IMR-90 (cell line): ENCODE data around the gene OR10G7. TPM values are rescaled to one million over a fixed set of nuclear protein-coding genes. Genes with fewer than 3 reads are reported as not detected.

Experiments used
- ATAC-seq: fragments of 200-7000 bp; cut with Tn5 transposase; 2 replicates; pipeline ENCODE4 v1.9.1; 2020; ENCODE audit warnings: low read depth, mild to moderate bottlenecking, moderate library complexity
- BruUV-seq: library from RNA; stranded (reverse); fragments of 400-500 nt; replicated peaks from 2 replicates; lab custom pipeline; 2021; lab: Mats Ljungman, UMichigan
- CTCF ChIA-PET: fragments of 300-600 bp; formaldehyde crosslinking; extraction: SDS; loops from one replicate; lab custom pipeline; 2021; ENCODE audit warnings: antibody characterized with exemption; lab: Yijun Ruan, JAX
- POLR2A ChIA-PET: fragments of 300-600 bp; sonication (Branson Sonifier 250); formaldehyde crosslinking; loops from one replicate; lab custom pipeline; 2022; ENCODE audit warnings: antibody characterized with exemption; ENCODE audit not compliant: unreplicated experiment; lab: Charles Lee
- DNase-seq: peaks from one replicate; pipeline ENCODE4 v3.0.0; 2013
- H2AFZ ChIP-seq: replicated peaks from 2 replicates; pipeline ENCODE3; 2013; ENCODE audit warnings: low read length, mild to moderate bottlenecking; ENCODE audit not compliant: poor library complexity
- H2AK5ac ChIP-seq: 2 replicates; pipeline ENCODE4 v1.6.1; 2013; ENCODE audit warnings: low read depth, low read length, inconsistent platforms
- H2AK9ac ChIP-seq: replicated peaks from 2 replicates; pipeline ENCODE3; 2013; ENCODE audit warnings: mild to moderate bottlenecking, low read depth, low read length, moderate library complexity; ENCODE audit not compliant: poor library complexity
- H2BK120ac ChIP-seq: 2 replicates; pipeline ENCODE4 v1.6.1; 2013; ENCODE audit warnings: low read depth, low read length, inconsistent platforms
- H2BK15ac ChIP-seq: 3 replicates; pipeline ENCODE4 v1.6.1; 2013; ENCODE audit warnings: low read depth, low read length, inconsistent platforms
- H2BK20ac ChIP-seq: 2 replicates; pipeline ENCODE4 v1.6.1; 2013; ENCODE audit warnings: low read depth, mild to moderate bottlenecking, inconsistent platforms, low read length, moderate library complexity
- H2BK5ac ChIP-seq: 2 replicates; pipeline ENCODE4 v1.6.1; 2013; ENCODE audit warnings: mild to moderate bottlenecking, low read depth, low read length, inconsistent platforms; ENCODE audit not compliant: poor library complexity, severe bottlenecking
- H3K14ac ChIP-seq: replicated peaks from 2 replicates; pipeline ENCODE4 v1.6.1; 2013; ENCODE audit warnings: low read depth, low read length, inconsistent platforms
- H3K18ac ChIP-seq: 2 replicates; pipeline ENCODE4 v1.6.1; 2013; ENCODE audit warnings: low read depth, low read length, control low read depth
- H3K23ac ChIP-seq: 2 replicates; pipeline ENCODE4 v1.6.1; 2013; ENCODE audit warnings: low read depth, low read length, inconsistent platforms
- H3K27ac ChIP-seq: 2 replicates; pipeline ENCODE4 v1.5.1; 2013; ENCODE audit warnings: mild to moderate bottlenecking, control low read depth, low read length; ENCODE audit not compliant: insufficient read depth
- H3K27me3 ChIP-seq: 2 replicates; pipeline ENCODE4 v1.6.1; 2013; ENCODE audit warnings: low read length; ENCODE audit not compliant: control insufficient read depth, insufficient read depth
- H3K36me3 ChIP-seq: 2 replicates; pipeline ENCODE4 v1.6.1; 2013; ENCODE audit warnings: low read length, mixed read lengths; ENCODE audit not compliant: control insufficient read depth, insufficient read depth
- H3K4ac ChIP-seq: 2 replicates; pipeline ENCODE4 v1.6.1; 2013; ENCODE audit warnings: low read depth, low read length, inconsistent platforms
- H3K4me1 ChIP-seq: 2 replicates; pipeline ENCODE4 v1.6.1; 2013; ENCODE audit warnings: low read length, mixed read lengths; ENCODE audit not compliant: control insufficient read depth, insufficient read depth
- H3K4me2 ChIP-seq: 2 replicates; pipeline ENCODE4 v1.6.1; 2013; ENCODE audit warnings: low read depth, mild to moderate bottlenecking, control low read depth, low read length, moderate library complexity
- H3K4me3 ChIP-seq: 2 replicates; pipeline ENCODE4 v1.5.1; 2013; ENCODE audit warnings: low read depth, mild to moderate bottlenecking, control low read depth, low read length, moderate library complexity; ENCODE audit not compliant: insufficient read depth
- H3K56ac ChIP-seq: 2 replicates; pipeline ENCODE4 v1.6.1; 2013; ENCODE audit warnings: low read length, inconsistent platforms; ENCODE audit not compliant: insufficient read depth; ENCODE audit errors: extremely low read depth
- H3K79me1 ChIP-seq, 2 experiments: 2 replicates each; pipeline ENCODE4 v1.6.1; 2013; ENCODE audit warnings: low read length in 2 of 2, inconsistent platforms in 1 of 2, low read depth in 1 of 2
- H3K9ac ChIP-seq: 2 replicates; pipeline ENCODE4 v1.6.1; 2013; ENCODE audit warnings: low read depth, low read length, control low read depth
- H3K9me1 ChIP-seq: 2 replicates; pipeline ENCODE4 v1.6.1; 2013; ENCODE audit warnings: low read length, inconsistent platforms; ENCODE audit not compliant: insufficient read depth
- H3K9me3 ChIP-seq: 2 replicates; pipeline ENCODE4 v1.6.1; 2013; ENCODE audit warnings: low read length; ENCODE audit not compliant: control insufficient read depth, insufficient read depth
- H4K20me1 ChIP-seq: 2 replicates; pipeline ENCODE4 v1.6.1; 2013; ENCODE audit warnings: low read length, inconsistent platforms; ENCODE audit not compliant: insufficient read depth
- H4K5ac ChIP-seq: 2 replicates; pipeline ENCODE4 v1.6.1; 2013; ENCODE audit warnings: mild to moderate bottlenecking, low read depth, low read length, control low read depth
- H4K8ac ChIP-seq, 2 experiments: 2 replicates each; pipeline ENCODE4 v1.6.1; 2013; ENCODE audit warnings: low read depth in 2 of 2, low read length in 2 of 2, control low read depth in 1 of 2, inconsistent platforms in 1 of 2
- H4K91ac ChIP-seq: 2 replicates; pipeline ENCODE4 v1.6.1; 2013; ENCODE audit warnings: low read depth, low read length, inconsistent platforms; ENCODE audit not compliant: insufficient read depth
- BHLHE40 ChIP-seq: fragments of 150-350 bp; IDR thresholded peaks from 2 replicates; pipeline ENCODE4 v1.6.1; 2016; ENCODE audit warnings: mild to moderate bottlenecking, low read depth, low read length
- CEBPB ChIP-seq: IDR thresholded peaks from 2 replicates; pipeline ENCODE4 v1.6.1; 2012; ENCODE audit warnings: low read depth, low read length, improper control_type of control experiment
- CHD1 ChIP-seq: IDR thresholded peaks from 2 replicates; pipeline ENCODE4 v1.6.1; 2012; ENCODE audit warnings: low read depth, low read length, improper control_type of control experiment
- FOS ChIP-seq: fragments of 150-350 bp; IDR thresholded peaks from 2 replicates; pipeline ENCODE4 v1.6.1; 2016; ENCODE audit warnings: low read depth, low read length
- MAZ ChIP-seq: IDR thresholded peaks from 2 replicates; pipeline ENCODE4 v1.6.1; 2012; ENCODE audit warnings: low read depth, mild to moderate bottlenecking, low read length, improper control_type of control experiment, moderate library complexity, borderline replicate concordance
- MXI1 ChIP-seq: IDR thresholded peaks from 2 replicates; pipeline ENCODE4 v1.6.1; 2012; ENCODE audit warnings: low read depth, mild to moderate bottlenecking, low read length, moderate library complexity, borderline replicate concordance
- NFE2L2 ChIP-seq: fragments of 150-350 bp; IDR thresholded peaks from 2 replicates; pipeline ENCODE4 v1.6.1; 2016; ENCODE audit warnings: low read depth, mild to moderate bottlenecking, low read length
- POLR2A ChIP-seq: IDR thresholded peaks from 2 replicates; pipeline ENCODE4 v1.6.1; 2012; ENCODE audit warnings: mild to moderate bottlenecking, low read depth, low read length
- RAD21 ChIP-seq: IDR thresholded peaks from 2 replicates; pipeline ENCODE4 v1.6.1; 2012; ENCODE audit warnings: low read length, improper control_type of control experiment
- RCOR1 ChIP-seq: IDR thresholded peaks from 2 replicates; pipeline ENCODE4 v1.6.1; 2012; ENCODE audit warnings: mild to moderate bottlenecking, low read length, improper control_type of control experiment; ENCODE audit not compliant: insufficient replicate concordance
- RFX5 ChIP-seq: IDR thresholded peaks from 2 replicates; pipeline ENCODE4 v1.8.0; 2012; ENCODE audit warnings: low read depth, mild to moderate bottlenecking, low read length, moderate library complexity
- SMC3 ChIP-seq: fragments of 150-350 bp; IDR thresholded peaks from 2 replicates; pipeline ENCODE4 v1.6.1; 2016; ENCODE audit warnings: low read depth, mild to moderate bottlenecking, antibody characterized with exemption, low read length, moderate library complexity
- WGBS, 2 experiments: methylation state at CpG; one replicate each; pipeline versions ENCODE4 v1.1.5 to v1.1.7; 2013; ENCODE audit warnings: missing lambda C conversion rate in 2 of 2; ENCODE audit not compliant: insufficient read length in 1 of 2; ENCODE audit errors: extremely low coverage in 2 of 2; 5-methylcytosine and 5-hydroxymethylcytosine counted together
- dilution Hi-C: fragments of 300-500 bp; cut with HindIII; formaldehyde crosslinking; loops from one replicate; pipeline ENCODE4 v1.14.3; 2018; ENCODE audit warnings: low sequenced_read_pairs; ENCODE audit not compliant: unreplicated experiment
- in situ Hi-C: fragments of 300-500 bp; cut with MboI; formaldehyde crosslinking; loops from 3 replicates; pipeline ENCODE4 v1.14.3; 2019; ENCODE audit warnings: low sequenced_read_pairs, inconsistent platforms, mixed read lengths
- intact Hi-C: fragments of 100-400 bp; cut with micrococcal nuclease; formaldehyde crosslinking; loops from 2 replicates; pipeline ENCODE4 v1.10.0; 2022
- polyA plus RNA-seq, 3 experiments: library from polyadenylated mRNA; depleted of rRNA; stranded (reverse); fragments of >200 nt; gene quantifications; 2 replicates each; pipeline ENCODE4 v1.2.3, GENCODE V29; 2012; ENCODE audit warnings: low replicate concordance in 1 of 3
- total RNA-seq: library from RNA; depleted of rRNA; stranded (reverse); fragments of >200 nt; gene quantifications from 2 replicates; pipeline ENCODE4 v1.2.3, GENCODE V29; 2012
- TF ChIP-seq, protein P1 (sequence below): conservative IDR thresholded peaks from 2 replicates; pipeline ENCODE4 v1.5.1; 2012; ENCODE audit warnings: mild to moderate bottlenecking, low read depth, low read length, improper control_type of control experiment
- TF ChIP-seq, protein P2 (sequence below): fragments of 150-350 bp; IDR thresholded peaks from 2 replicates; pipeline ENCODE4 v1.6.1; 2016; ENCODE audit warnings: low read depth, mild to moderate bottlenecking, low read length, moderate library complexity, borderline replicate concordance

The OR10G7 gene
- total and polyA plus RNA-seq, 2 of the 4 experiments (the other 2 are of a cell fraction), result not detected

DNA sequence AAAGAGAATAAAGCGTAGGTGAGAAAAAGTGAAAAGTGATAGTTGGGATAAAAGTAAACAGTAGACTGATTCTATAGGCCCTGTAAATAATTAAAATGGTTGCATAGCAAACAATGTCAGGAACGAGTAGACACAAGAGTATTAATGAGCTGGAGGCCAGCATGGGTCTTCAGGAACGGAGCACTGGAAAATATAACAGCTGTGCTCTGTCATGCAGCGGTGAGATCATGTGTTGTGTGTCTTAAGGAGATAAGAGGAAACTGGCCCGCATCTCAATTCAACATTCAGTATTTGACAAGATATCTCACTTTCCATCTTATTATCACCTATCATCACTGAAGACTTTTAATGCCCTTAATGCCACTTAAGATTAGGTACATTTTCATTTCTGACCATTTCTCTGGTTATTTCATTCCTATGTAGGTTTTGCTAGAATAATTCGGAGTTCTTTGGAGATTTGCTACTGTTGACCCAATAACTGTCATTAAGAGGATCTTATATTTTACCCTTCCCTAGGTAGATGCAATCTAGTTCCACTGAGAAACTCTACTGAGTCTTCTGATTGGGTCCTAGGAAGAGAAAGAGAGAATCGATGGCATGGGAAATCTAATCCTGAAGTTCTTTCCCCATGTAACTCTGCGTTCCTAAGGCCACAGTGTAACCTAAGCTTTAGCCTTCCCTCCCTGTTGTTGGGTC, 38.7 kb upstream of the OR10G7 start:
- dilution Hi-C loops (no loop called here), intact Hi-C loops (loop anchor here (10.0 kb wide), 1 partner anchor 785 kb away; the partner anchor contains the start of gene ROBO3), in situ Hi-C loops (loop anchor here (10.0 kb wide), 1 partner anchor 235 kb away; the partner anchor contains the start of gene OR8D1)
- Histone ChIP-seq H2BK15ac (no peak overlapping the region), H4K91ac (no peak overlapping the region), H3K9me3 (no peaks in the 10 kb centered on the region), H3K14ac (no peak overlapping the region), H3K23ac (no peak overlapping the region), H4K20me1 (no peaks in the 10 kb centered on the region), H2AFZ (no peak overlapping the region), H3K4me1 (no peaks in the 10 kb centered on the region), H3K27ac (no peak overlapping the region), H3K4me3 (no peak overlapping the region), H4K5ac (no peak overlapping the region), H3K4me2 (no peak overlapping the region), H2BK120ac (no peak overlapping the region), H3K9me1 (no peaks in the 10 kb centered on the region), H2BK5ac (no peak overlapping the region), H3K79me1 (no peaks in the 10 kb centered on the region), H2BK20ac (no peak overlapping the region), H3K56ac (no peak overlapping the region), H2AK5ac (no peak overlapping the region), H3K27me3 (peaks cover 21% of the 10 kb centered on the region), H4K8ac (no peak overlapping the region), H2AK9ac (no peak overlapping the region), H3K36me3 (no peaks in the 10 kb centered on the region), H3K4ac (no peak overlapping the region), H3K18ac (no peak overlapping the region), H3K9ac (no peak overlapping the region)
- TF ChIP-seq CHD1 (no peak), MAZ (no peak), RFX5 (no peak), MXI1 (no peak), FOS (no peak), NFE2L2 (no peak), CEBPB (no peak), BHLHE40 (no peak), POLR2A (no peak), RCOR1 (no peak), SMC3 (no peak), RAD21 (no peak)
- TF ChIP-seq, protein P1, sequence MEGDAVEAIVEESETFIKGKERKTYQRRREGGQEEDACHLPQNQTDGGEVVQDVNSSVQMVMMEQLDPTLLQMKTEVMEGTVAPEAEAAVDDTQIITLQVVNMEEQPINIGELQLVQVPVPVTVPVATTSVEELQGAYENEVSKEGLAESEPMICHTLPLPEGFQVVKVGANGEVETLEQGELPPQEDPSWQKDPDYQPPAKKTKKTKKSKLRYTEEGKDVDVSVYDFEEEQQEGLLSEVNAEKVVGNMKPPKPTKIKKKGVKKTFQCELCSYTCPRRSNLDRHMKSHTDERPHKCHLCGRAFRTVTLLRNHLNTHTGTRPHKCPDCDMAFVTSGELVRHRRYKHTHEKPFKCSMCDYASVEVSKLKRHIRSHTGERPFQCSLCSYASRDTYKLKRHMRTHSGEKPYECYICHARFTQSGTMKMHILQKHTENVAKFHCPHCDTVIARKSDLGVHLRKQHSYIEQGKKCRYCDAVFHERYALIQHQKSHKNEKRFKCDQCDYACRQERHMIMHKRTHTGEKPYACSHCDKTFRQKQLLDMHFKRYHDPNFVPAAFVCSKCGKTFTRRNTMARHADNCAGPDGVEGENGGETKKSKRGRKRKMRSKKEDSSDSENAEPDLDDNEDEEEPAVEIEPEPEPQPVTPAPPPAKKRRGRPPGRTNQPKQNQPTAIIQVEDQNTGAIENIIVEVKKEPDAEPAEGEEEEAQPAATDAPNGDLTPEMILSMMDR, result no peak
- TF ChIP-seq, protein P2, sequence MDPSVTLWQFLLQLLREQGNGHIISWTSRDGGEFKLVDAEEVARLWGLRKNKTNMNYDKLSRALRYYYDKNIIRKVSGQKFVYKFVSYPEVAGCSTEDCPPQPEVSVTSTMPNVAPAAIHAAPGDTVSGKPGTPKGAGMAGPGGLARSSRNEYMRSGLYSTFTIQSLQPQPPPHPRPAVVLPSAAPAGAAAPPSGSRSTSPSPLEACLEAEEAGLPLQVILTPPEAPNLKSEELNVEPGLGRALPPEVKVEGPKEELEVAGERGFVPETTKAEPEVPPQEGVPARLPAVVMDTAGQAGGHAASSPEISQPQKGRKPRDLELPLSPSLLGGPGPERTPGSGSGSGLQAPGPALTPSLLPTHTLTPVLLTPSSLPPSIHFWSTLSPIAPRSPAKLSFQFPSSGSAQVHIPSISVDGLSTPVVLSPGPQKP, result no peak
- POLR2A ChIA-PET, result no interaction called here
- ATAC-seq, result no peak; the same call in 1 of the 2 replicates
- DNase-seq, result no peak
- CTCF ChIA-PET, result no interaction called here
- BruUV-seq, result no TSS peak
- WGBS, 2 experiments, result 14% methylated on average over 1 of the region's 8 CpGs; no CpG with 5 or more reads in 1 of the 2 experiments
